Mesodermal cell (in vitro differentiated cells): ENCODE measurements around the gene AKAP1.
A peak's percentile ranks its signal among the peaks of the same experiment; 100 is the strongest.

Experiments used
- H3K27ac ChIP-seq: 2 replicates; pipeline ENCODE4 v1.7.0; 2013; ENCODE audit warnings: mild to moderate bottlenecking, low read depth, low read length, moderate library complexity; ENCODE audit not compliant: severe bottlenecking
- H3K36me3 ChIP-seq: 2 replicates; pipeline ENCODE4 v1.7.1; 2013; ENCODE audit warnings: mild to moderate bottlenecking, low read length, moderate library complexity; ENCODE audit not compliant: control insufficient read depth, insufficient read depth
- H3K4me1 ChIP-seq: one replicate; pipeline ENCODE4 v1.7.1; 2013; ENCODE audit warnings: mild to moderate bottlenecking, low read length; ENCODE audit not compliant: insufficient read depth, control insufficient read depth, poor library complexity, severe bottlenecking
- H3K4me3 ChIP-seq: 2 replicates; pipeline ENCODE4 v1.7.0; 2013; ENCODE audit warnings: low read length, control low read depth, mild to moderate bottlenecking; ENCODE audit not compliant: insufficient read depth, poor library complexity, severe bottlenecking; ENCODE audit errors: extremely low read depth
- H3K9me3 ChIP-seq: 2 replicates; pipeline ENCODE4 v1.7.1; 2013; ENCODE audit warnings: mild to moderate bottlenecking, low read length, moderate library complexity; ENCODE audit not compliant: control insufficient read depth
- WGBS, 2 experiments: methylation state at CpG; one replicate each; pipeline ENCODE4 v1.1.5; 2013; ENCODE audit warnings: missing lambda C conversion rate in 2 of 2; ENCODE audit not compliant: insufficient coverage in 2 of 2; 5-methylcytosine and 5-hydroxymethylcytosine counted together

The AKAP1 gene

DNA sequence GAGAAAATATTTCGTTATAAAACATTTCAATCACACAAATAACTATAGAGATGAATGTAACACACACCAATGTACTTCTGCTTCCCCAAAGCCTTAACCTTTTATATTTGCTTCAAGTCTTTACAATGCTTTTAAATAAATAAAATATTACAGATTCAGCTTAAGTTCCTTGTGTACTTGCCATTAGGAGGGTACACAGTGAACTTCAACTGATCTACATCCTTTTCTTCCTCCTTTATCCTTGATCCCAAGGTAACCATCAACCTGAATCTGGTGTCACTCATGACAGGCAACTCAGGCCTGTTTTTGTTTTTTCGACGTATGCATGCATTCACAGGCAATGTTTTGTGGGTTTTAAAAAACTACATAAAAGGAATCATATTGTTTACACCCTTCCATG is 9.3 kb upstream of the AKAP1 start:
- Histone ChIP-seq H3K9me3 (no peaks in the 10 kb centered on the region), H3K4me1 (no peaks in the 10 kb centered on the region), H3K4me3 (no peak overlapping the region), H3K36me3 (no peaks in the 10 kb centered on the region), H3K27ac (no peak overlapping the region)
- WGBS, 2 experiments, result 100% methylated on average over 1 of the region's 3 CpGs; no CpG with 5 or more reads in 1 of the 2 experiments

GRCh38 chr17:57077000-57077399 is 8.0 kb upstream of the AKAP1 start:
- Histone ChIP-seq H3K9me3 (no peaks in the 10 kb centered on the region), H3K36me3 (no peaks in the 10 kb centered on the region), H3K4me3 (no peak overlapping the region), H3K4me1 (no peaks in the 10 kb centered on the region), H3K27ac (no peak overlapping the region)
- 50 to 100% methylated on average over 1 to 2 of the region's 2 CpGs for WGBS, 2 experiments

DNA sequence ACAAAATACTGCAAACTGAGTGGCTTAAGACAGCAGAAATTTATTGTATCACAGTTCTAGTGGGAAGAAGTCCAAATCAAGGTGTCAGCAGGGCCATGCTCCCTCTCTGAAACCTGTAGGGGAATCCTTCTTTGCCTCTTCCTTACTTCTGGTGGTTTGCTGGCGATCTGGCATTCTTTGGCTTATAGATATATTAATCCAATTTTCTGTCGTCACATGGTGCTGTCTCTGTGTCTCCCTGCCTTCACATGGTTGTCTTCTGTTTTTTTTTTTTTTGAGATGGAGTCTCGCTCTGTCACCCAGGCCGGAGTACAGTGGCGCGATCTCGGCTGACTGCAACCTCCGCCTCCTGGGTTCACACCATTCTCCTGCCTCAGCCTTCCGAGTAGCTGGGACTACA is 6.8 kb upstream of the AKAP1 start:
- Histone ChIP-seq H3K36me3 (no peaks in the 10 kb centered on the region), H3K27ac (no peak overlapping the region), H3K9me3 (no peaks in the 10 kb centered on the region), H3K4me3 (no peak overlapping the region), H3K4me1 (no peaks in the 10 kb centered on the region)
- 92 to 96% methylated on average over 7 of the region's 9 CpGs for WGBS, 2 experiments

GRCh38 chr17:57080718-57081117 is 4.3 kb upstream of the AKAP1 start:
- H3K9me3 ChIP-seq, result no peaks in the 10 kb centered on the region
- H3K36me3 ChIP-seq, result no peaks in the 10 kb centered on the region
- 78 to 100% methylated on average over 1 to 2 of the region's 2 CpGs for WGBS, 2 experiments
- H3K4me1 ChIP-seq, result no peaks in the 10 kb centered on the region
- no peak overlapping the region for H3K4me3 ChIP-seq
- H3K27ac ChIP-seq, result no peak overlapping the region

DNA sequence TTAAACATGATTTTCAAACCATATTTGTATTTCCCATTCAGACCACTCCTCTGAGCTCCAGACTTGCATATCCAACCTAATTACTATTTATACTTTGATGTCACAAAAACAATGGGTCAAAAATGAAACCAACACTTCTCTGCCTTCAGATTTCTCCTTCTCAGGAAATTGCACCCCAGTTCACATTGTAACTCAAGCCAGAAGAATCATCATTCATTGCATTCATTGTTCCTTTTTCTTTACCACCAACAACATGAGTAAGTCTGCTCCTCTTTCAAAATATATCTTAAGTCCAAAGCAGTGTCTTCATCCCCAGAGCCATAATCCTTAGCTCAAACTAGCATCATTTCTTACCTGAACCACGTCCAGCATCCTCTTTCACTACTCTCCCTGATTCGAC is 2.6 kb upstream of the AKAP1 start:
- Histone ChIP-seq H3K4me1 (no peaks in the 10 kb centered on the region), H3K27ac (no peak overlapping the region), H3K4me3 (no peak overlapping the region), H3K9me3 (no peaks in the 10 kb centered on the region), H3K36me3 (no peaks in the 10 kb centered on the region)
- 86 to 98% methylated on average over 2 of the region's 2 CpGs for WGBS, 2 experiments

DNA sequence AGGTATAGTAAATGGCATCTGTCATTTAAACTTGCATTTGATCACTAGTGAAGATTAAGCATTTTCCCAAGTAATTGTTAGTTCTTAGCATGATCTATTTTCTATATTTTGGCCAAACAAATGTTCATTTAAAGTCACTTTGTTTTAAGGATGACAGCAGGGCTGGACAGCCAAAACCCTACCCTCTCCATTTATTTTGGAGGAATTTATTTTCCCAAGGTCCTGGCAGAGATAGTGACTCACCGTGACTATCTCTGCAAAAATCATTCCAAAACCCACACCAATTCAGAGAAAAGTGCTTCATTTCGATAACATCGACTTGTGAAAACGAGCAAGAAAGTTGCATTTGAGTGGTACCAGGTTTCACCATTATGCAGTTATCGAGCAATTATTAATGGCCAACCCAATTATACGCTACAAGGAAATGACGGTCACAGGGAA is 665 bp upstream of the AKAP1 start:
- 2 to 3% methylated on average over 6 to 7 of the region's 7 CpGs for WGBS, 2 experiments

GRCh38 chr17:57085448-57086068 is 512 bp downstream of the AKAP1 start:
- Histone ChIP-seq H3K27ac (no peak overlapping the region), H3K36me3 (no peaks in the 10 kb centered on the region), H3K4me3 (peak overlapping the region; percentile 76), H3K9me3 (no peaks in the 10 kb centered on the region), H3K4me1 (no peaks in the 10 kb centered on the region)
- 0% methylated on average over 58 to 62 of the region's 75 CpGs for WGBS, 2 experiments

More for the DNA sequence above, 665 bp upstream of the AKAP1 start:
- Histone ChIP-seq H3K36me3 (no peaks in the 10 kb centered on the region), H3K27ac (peak overlapping the region; percentile 90), H3K9me3 (no peaks in the 10 kb centered on the region), H3K4me1 (no peaks in the 10 kb centered on the region), H3K4me3 (peak overlapping the region; percentile 76)

- H3K9me3 ChIP-seq, result no peaks in the 10 kb centered on the region
- H3K4me3 ChIP-seq, result peak overlapping the region; percentile 76
- 2 to 3% methylated on average over 33 to 38 of the region's 45 CpGs for WGBS, 2 experiments
- no peaks in the 10 kb centered on the region for H3K4me1 ChIP-seq
- no peak overlapping the region for H3K27ac ChIP-seq
- H3K36me3 ChIP-seq, result no peaks in the 10 kb centered on the region
Measured at GRCh38 chr17:57086069-57086930, 1.3 kb downstream of the AKAP1 start.

DNA sequence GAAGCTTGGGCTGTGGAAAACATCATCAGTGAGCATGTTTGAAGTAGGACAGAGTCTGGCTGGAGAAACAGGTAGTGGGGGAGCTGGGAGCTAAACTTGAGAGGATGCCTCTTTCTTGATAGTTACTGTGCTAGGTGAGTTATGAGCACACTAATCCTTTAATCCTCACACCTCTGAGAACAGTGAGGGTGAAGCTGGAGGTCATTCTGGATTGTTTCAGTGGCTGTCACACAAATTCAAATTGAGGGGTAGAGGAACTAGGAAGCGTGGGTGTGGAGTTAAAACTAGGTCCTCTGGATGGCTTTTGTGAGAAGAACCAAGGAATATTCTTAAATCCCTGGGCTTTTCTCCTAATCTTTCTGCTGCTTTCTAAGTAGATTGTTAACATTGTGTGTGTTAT is 3.3 kb downstream of the AKAP1 start:
- H3K9me3 ChIP-seq, result no peaks in the 10 kb centered on the region
- WGBS, 2 experiments, result 100% methylated on average over 1 of the region's 1 CpG; no CpG with 5 or more reads in 1 of the 2 experiments
- no peak overlapping the region for H3K27ac ChIP-seq
- H3K4me1 ChIP-seq, result no peaks in the 10 kb centered on the region
- no peak overlapping the region for H3K4me3 ChIP-seq
- H3K36me3 ChIP-seq, result no peaks in the 10 kb centered on the region

DNA sequence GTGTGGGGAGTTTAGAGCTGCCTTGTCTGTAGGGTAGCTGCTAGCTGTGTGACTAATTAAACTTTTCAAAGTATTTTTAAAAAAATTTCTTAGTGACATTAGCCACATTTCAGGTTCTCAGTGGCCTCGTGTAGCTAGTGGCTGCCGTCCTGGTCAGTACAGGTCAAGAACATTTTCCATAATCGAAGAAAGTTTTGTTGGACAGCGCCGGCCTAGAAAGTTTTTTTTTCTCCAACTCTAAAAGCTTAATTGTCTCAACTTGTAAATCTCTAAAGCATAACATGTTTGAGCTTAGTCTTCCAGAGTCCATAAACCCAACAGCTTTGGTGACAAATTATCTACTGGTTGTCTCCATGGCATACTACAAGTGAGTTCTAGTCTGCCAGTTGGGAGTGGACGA is 4.3 kb downstream of the AKAP1 start:
- 92 to 96% methylated on average over 6 of the region's 6 CpGs for WGBS, 2 experiments
- Histone ChIP-seq H3K9me3 (no peaks in the 10 kb centered on the region), H3K4me1 (no peaks in the 10 kb centered on the region)

More for the DNA sequence above, 4.3 kb downstream of the AKAP1 start:
- Histone ChIP-seq H3K36me3 (no peaks in the 10 kb centered on the region), H3K27ac (no peak overlapping the region), H3K4me3 (no peak overlapping the region)
